Measurements from ENCODE around the gene UBE2Q2.
"Not testable (repeated sequence)": the region's sequence is repeated elsewhere in the genome, so short reads cannot be mapped to it uniquely, and the experiment has no call there.

The UBE2Q2 gene

GRCh38 chr15:75842722-75843677, at the start of gene UBE2Q2:
Gene UBE2Q2 (plus strand): TSS chr15:75843447. CDS start chr15:75843667, 220 bp downstream.
- DNase-seq (ENCODE audit: low spot score) = peak; percentile 35

DNA sequence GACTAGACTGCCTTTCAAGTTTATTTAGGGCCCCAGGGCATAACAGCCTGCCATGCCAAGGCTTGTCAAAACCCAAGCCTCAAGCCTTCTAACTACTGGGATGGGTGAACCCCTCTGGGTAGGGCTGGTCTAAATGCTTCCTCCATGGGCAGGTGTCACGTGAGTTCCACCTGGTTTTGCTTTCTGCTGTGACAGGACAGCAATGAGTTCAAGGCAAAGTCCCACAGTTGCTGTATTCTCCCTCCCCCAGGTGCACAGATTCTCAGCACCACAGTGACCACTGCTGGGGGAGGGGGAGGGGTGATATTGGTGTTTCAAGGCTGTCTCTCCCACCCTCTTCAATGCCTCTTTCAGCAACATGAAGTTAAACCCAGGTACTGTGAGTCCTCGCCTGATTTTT, 46.9 kb upstream of the UBE2Q2 start:
- DNase-seq (ENCODE audit: low spot score) = no peak

DNA sequence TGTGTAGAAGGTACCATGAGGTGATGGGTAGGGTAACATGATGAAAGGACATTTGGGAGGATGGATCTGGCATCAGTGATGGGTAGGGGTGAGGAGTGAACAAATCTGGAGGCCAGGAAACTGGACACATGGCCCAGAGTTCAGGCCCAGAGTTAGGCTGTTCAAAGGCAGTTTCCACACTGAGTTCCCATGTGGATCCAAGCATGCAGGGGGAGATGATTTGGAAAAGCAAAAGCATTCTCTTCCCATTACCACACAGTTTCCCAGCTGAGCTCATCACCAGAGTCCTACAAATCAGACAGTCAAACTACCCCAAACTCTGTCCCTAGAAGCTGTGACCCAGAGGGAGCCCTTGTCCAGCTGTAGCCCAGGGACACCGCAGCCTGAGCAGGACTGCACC, 46.1 kb upstream of the UBE2Q2 start:
- not testable (repeated sequence) for DNase-seq (ENCODE audit: low spot score)

DNA sequence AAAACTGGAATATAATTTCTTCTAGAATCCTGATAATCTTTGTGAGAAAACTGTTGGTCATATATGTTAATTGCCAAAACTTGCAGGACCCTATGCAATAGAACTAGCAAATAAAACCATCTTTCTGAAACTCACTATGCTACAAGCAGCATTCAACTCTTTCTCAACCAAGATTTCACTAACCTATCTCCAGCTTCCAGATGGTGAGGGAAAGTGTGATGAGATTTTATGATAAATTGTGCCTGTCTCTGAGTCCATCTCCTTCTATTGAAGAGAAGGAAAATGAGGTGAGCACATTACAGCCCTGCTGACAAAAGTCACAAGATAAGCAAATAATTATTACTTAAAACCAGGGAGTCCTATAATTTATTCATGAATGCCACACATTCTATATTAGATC, 44.1 kb upstream of the UBE2Q2 start:
- no peak for DNase-seq (ENCODE audit: low spot score)

DNA sequence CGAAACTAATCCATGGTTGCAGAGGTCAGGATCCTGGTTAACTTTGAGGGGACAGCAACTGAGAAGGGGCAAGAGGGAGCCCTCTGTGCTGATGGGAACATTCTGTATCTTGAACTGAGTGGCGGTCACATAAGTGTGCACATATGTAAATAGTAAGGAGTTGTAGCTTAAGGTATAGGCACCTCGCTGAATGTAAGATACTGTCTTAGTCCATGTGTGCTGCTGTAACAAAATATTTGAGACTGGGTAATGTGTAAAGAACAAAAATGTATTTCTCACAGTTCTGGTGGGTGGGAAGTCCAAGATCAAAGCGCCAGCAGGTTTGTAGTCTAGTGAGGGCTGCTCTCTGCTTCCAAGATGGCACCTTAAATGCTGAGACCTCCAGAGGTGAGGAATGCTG, 42.8 kb upstream of the UBE2Q2 start:
- DNase-seq (ENCODE audit: low spot score) = not testable (repeated sequence)

DNA sequence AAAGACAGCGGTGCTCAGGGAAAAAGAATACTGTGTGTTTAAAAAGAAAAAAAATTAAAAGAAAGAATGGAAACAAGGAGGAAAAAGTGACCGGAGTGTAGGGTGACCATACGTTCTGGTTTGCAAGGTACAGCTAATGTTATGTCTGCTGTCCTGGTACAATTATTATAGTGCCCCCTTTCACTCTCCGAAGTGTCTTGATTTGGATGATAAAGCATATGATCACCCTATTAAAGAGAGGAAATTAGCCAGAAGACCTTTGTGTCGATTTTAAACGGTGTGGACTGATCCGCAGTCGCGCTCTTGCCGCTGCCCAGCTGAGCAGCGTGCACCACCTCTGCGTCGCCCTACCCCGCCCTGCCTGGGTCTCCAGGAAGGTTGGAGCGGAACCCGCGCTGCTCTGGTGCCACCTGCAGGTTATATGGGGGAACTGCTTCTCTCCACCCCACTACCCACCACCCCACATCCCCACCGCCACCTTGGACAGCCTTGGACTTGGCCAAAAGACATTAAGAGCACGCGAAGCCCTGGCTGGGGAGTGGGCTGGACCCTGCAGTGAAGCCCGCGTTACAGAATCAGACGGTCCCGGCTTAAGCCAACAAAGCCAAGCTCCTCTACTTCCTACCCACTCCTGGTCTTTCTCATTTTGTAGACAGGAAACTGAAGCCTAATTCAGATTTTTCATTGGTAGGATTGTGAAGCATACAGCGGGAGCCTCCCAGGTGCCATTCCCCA, 41.2 kb upstream of the UBE2Q2 start:
- DNase-seq (ENCODE audit: low spot score) = peak; percentile 74

GRCh38 chr15:75807486-75807885, 35.8 kb upstream of the UBE2Q2 start:
- not testable (repeated sequence) for DNase-seq (ENCODE audit: low spot score)

DNA sequence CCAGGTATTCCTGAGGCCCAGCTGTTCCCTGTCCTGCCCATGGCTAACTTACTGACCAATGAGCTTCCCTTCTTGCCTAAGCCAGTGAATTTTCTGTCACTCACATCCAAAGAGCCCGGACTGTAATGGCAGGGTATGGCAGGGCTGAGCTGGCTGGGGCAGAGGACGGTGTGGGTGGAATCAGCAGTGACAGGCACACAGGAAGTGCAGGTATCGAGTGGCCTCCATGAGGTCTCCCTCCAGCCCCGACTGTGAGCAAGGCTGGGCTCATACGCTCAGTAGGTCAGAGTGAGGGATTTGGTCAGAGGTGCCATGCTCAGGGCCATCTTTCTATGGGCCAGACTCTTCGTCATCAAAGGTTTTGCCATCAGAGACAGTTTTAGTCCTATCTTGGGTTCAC, 35.2 kb upstream of the UBE2Q2 start:
- DNase-seq (ENCODE audit: low spot score) = not testable (repeated sequence)

DNA sequence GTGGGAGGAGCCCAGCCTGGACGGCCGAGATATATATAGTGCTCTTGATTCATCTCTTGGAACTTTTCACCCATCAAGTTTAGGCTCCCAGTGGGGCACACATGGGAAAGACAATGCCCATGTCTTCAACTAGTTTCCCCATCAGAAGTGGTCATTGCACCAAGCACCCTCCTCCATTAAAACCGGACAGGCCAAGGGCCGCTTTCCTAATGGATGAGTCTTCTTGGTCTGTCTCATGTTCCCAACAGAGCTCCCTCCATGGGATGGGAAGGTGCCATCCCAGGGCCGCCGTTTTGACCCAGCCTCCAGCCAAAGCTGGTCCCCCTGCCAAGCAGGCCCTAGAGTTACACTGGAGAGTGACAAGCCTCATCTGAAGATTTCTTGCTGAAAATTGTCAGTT, 34.7 kb upstream of the UBE2Q2 start:
- no peak for DNase-seq (ENCODE audit: low spot score)

DNA sequence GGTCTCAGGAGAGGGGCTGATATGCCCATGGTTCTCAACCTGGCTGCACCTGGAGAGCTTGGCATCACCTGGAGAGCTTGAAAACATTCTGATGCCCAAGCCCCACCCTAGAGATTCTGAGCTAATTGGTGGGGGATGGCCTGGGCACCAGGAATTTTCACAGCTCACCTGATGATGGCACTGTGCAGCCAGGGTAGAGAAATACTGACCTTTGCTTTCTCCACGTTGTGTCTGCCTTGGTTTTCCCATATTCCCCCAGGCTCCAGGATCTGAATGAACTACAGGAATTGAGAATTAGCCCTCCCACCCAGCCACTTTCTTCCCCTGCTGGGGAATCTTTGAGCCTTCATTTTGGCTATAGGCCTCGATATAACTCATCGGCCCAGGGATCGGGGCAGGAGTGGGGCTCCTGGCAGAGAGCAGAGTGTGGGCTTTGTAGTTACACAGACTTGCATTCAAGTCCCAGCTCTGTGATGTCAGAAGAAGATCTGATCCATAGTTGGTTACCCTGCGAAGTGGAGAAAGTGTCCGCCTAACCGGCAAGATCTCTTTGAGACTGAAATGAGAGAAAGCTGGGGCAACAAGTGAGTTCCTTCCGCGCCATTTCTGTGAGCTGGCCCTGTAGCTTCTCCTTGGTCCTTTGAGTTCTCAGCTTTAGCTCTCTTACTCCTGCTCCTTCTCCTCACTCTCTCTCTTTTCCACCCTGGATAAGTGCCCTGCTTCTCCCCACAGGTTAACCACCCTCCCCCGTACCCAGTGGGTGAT, 33.1 kb upstream of the UBE2Q2 start:
- peak; percentile 40 for DNase-seq (ENCODE audit: low spot score)

DNA sequence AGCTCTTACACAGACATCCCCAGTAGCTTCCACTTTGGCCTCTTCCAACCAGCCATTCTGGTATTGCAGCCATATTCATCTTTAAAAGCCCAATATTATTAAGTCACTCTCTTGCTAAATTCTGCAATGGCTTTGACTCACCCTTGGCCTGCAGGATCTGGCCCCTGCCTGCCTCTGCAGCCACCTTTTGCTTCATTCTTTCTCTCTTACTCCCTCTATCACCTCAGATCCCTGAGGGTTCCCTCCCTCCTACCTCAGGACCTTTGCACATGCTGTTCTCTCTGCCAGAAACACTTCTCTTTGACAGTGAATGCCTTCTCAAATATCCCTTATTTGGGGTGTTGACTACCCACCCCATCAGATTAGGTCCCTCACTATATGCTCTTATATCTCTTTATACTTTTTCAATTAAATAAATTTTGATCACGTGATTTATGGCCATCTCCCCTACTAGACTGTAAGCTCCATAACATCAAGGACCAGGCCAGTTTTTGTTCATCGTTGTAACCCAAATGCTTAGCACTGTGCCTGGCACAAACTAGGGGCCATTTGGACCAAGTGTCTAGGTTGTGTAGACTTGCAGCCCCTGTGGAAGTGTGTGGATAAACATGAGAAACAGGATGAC, 32.3 kb upstream of the UBE2Q2 start:
- DNase-seq (ENCODE audit: low spot score) = no peak

GRCh38 chr15:75811626-75812025, 31.6 kb upstream of the UBE2Q2 start:
- DNase-seq (ENCODE audit: low spot score) = no peak

DNA sequence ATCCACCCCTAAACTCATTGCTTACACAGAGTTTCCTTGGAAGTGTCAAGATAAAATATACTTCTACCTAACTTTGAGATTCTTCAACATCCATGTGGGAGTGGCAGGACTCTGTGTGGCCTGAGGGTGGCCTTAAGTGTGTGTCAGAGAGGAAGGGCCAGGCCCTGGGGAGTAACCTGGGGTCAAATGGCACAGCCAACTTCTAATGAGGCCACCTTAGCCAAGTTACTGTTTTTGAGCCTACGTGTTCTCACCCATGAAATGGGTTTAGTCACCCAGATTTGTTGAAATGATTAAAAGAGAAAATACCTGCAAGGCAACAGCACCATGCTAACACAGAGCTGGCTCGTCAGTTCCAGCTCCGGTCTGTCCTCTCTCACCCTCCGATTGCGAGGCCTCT, 28.5 kb upstream of the UBE2Q2 start:
- DNase-seq (ENCODE audit: low spot score) = no peak

GRCh38 chr15:75815811-75816719, 27.2 kb upstream of the UBE2Q2 start:
- DNase-seq (ENCODE audit: low spot score) = no peak

DNA sequence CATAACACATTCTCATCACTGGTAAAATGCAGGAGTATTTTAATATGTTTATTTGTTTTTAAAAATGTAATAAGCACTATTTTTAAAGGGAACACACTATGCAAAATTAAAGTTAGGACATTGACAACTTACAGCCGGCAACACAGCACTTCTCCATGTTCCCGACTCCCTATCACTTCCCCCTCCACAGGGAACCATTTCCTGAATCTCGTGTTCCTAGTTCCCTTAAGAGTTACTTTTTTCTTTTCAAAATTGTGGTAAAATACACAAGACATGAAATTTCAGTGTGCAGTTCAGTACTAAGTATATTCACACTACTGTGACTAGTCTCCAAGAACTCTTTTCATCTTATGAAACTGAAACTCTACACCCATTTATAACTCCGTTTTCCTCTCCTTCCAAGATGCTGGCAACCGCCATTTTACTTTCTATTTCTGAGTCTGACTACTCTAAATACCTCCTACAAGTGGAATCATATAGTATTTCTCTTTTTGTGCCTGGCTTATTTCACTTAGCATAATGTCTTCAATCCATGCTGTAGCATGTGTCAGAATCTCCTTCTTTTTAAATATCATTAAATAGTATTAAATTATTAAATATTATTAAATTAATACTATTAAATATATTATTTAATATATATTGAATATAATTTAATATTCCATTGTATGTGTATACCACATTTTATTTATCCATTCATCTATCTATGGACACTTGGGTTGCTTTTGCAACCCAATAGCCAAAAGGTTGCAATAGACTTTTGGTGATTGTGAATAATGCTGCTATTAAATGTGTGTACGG, 25.9 kb upstream of the UBE2Q2 start:
- DNase-seq (ENCODE audit: low spot score) = no peak

- DNase-seq (ENCODE audit: low spot score) = no peak
These were observed 23.0 kb upstream of the UBE2Q2 start for GRCh38 chr15:75820206-75820605.

DNA sequence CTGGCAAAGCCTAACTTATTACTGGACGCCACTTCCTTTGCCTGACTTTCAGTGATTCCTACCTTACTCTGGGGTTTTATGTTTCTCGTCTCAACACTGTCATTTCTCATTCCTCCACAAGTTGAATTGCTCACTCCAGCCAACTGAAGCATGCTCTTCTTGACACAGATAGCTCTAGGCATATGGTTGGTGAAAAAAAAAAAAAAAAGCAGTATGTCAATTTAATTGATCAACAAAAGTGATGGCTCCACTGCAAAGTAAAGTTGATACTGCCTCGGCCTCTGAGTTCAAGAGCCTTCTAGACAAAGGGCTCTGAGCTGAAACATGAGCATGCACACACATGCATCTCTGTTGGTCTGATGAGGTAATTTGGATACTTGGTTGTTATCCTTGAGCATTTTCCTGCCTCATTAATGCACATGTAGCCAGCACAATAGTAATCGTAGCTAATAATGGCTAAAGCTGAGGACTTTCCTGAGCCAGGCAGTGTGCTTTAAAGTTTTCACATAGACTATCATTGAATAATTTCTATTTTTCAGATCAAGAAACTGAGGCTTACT, 21.4 kb upstream of the UBE2Q2 start:
- no peak for DNase-seq (ENCODE audit: low spot score)

GRCh38 chr15:75822685-75823278, 20.5 kb upstream of the UBE2Q2 start:
- DNase-seq (ENCODE audit: low spot score) = no peak
